Osteoblast (primary cell): ENCODE results near the gene VTI1A. TPM values are rescaled to one million over a fixed set of nuclear protein-coding genes. Genes with fewer than 3 reads are reported as not detected.

Experiments used
- DNase-seq: peaks from one replicate; pipeline ENCODE4 v3.0.0; 2011; ENCODE audit warnings: low spot score, mixed read lengths; ENCODE audit not compliant: insufficient read length; ENCODE audit errors: missing footprints
- H2AFZ ChIP-seq: 2 replicates; pipeline ENCODE4 v1.6.0; 2011; ENCODE audit warnings: mild to moderate bottlenecking, low read length
- H3K27ac ChIP-seq: 2 replicates; pipeline ENCODE4 v1.5.1; 2011; ENCODE audit warnings: mild to moderate bottlenecking, low read depth, low read length, moderate library complexity
- H3K27me3 ChIP-seq: 2 replicates; pipeline ENCODE4 v1.6.0; 2012; ENCODE audit warnings: mild to moderate bottlenecking, control low read depth, inconsistent platforms, low read length, moderate library complexity; ENCODE audit not compliant: insufficient read depth
- H3K36me3 ChIP-seq: 2 replicates; pipeline ENCODE4 v1.5.1; 2011; ENCODE audit warnings: mild to moderate bottlenecking, low read length, control low read depth, moderate library complexity; ENCODE audit not compliant: insufficient read depth
- H3K4me1 ChIP-seq: 2 replicates; pipeline ENCODE4 v1.5.1; 2011; ENCODE audit warnings: mild to moderate bottlenecking, low read length, control low read depth, moderate library complexity; ENCODE audit not compliant: insufficient read depth
- H3K4me2 ChIP-seq: 2 replicates; pipeline ENCODE4 v1.6.0; 2011; ENCODE audit warnings: mild to moderate bottlenecking, low read length; ENCODE audit not compliant: insufficient read depth
- H3K4me3 ChIP-seq: fragments of 200-600 bp; sonication (generic); 3 replicates; pipeline ENCODE4 v1.5.1; 2012; ENCODE audit warnings: mild to moderate bottlenecking, low read length, inconsistent platforms; ENCODE audit not compliant: insufficient read depth
- H3K79me2 ChIP-seq: 2 replicates; pipeline ENCODE4 v1.6.0; 2012; ENCODE audit warnings: mild to moderate bottlenecking, low read length, control low read depth, inconsistent platforms; ENCODE audit not compliant: insufficient read depth
- H3K9me3 ChIP-seq: 2 replicates; pipeline ENCODE4 v1.5.1; 2011; ENCODE audit warnings: low read depth, low read length, control low read depth
- H4K20me1 ChIP-seq: 2 replicates; pipeline ENCODE4 v1.6.0; 2012; ENCODE audit warnings: mild to moderate bottlenecking, low read length, control low read depth; ENCODE audit not compliant: insufficient read depth
- CTCF ChIP-seq: IDR thresholded peaks from 2 replicates; pipeline ENCODE4 v1.5.1; 2011; ENCODE audit warnings: mild to moderate bottlenecking, low read depth, low read length, moderate library complexity; ENCODE audit errors: extremely low read depth
- total RNA-seq: library from RNA; depleted of rRNA; stranded (reverse); fragments of >200 nt; gene quantifications from 2 replicates; pipeline ENCODE4 v1.2.3, GENCODE V29; 2012

VTI1A gene
- total RNA-seq, 1 donor, result 34.7 TPM

- no peak for DNase-seq
- H3K27me3 ChIP-seq, result no peaks in the 10 kb centered on the region
Measured at GRCh38 chr10:112614072-112614471, 167.1 kb downstream of the VTI1A start.

GRCh38 chr10:112614586-112614985 lies 167.6 kb downstream of the VTI1A start:
- no peaks in the 10 kb centered on the region for H4K20me1 ChIP-seq
- H3K4me1 ChIP-seq, result no peaks in the 10 kb centered on the region
- no peaks in the 10 kb centered on the region for H3K79me2 ChIP-seq
- H3K9me3 ChIP-seq, result no peaks in the 10 kb centered on the region
- no peaks in the 10 kb centered on the region for H3K27me3 ChIP-seq
- TF ChIP-seq CTCF, result no peak
- no peaks in the 10 kb centered on the region for H3K36me3 ChIP-seq
- no peak for DNase-seq
- no peak overlapping the region for H3K4me3 ChIP-seq
- no peak overlapping the region for H3K27ac ChIP-seq
- no peak overlapping the region for H3K4me2 ChIP-seq
- no peak overlapping the region for H2AFZ ChIP-seq

More at GRCh38 chr10:112614072-112614471, 167.1 kb downstream of the VTI1A start:
- no peaks in the 10 kb centered on the region for H3K4me1 ChIP-seq
- no peaks in the 10 kb centered on the region for H3K79me2 ChIP-seq
- no peak overlapping the region for H3K4me3 ChIP-seq
- H3K36me3 ChIP-seq, result no peaks in the 10 kb centered on the region
- no peaks in the 10 kb centered on the region for H3K9me3 ChIP-seq
- H4K20me1 ChIP-seq, result no peaks in the 10 kb centered on the region
- H3K27ac ChIP-seq, result no peak overlapping the region
- no peak overlapping the region for H2AFZ ChIP-seq
- no peak overlapping the region for H3K4me2 ChIP-seq
- no peak for TF ChIP-seq CTCF

GRCh38 chr10:112615269-112615668 lies 168.3 kb downstream of the VTI1A start:
- no peaks in the 10 kb centered on the region for H3K4me1 ChIP-seq
- H3K27ac ChIP-seq, result no peak overlapping the region
- H4K20me1 ChIP-seq, result no peaks in the 10 kb centered on the region
- no peaks in the 10 kb centered on the region for H3K27me3 ChIP-seq
- no peak for TF ChIP-seq CTCF
- H3K36me3 ChIP-seq, result no peaks in the 10 kb centered on the region
- no peak overlapping the region for H3K4me3 ChIP-seq
- H3K4me2 ChIP-seq, result no peak overlapping the region
- H2AFZ ChIP-seq, result no peak overlapping the region
- no peaks in the 10 kb centered on the region for H3K79me2 ChIP-seq
- no peak for DNase-seq
- H3K9me3 ChIP-seq, result no peaks in the 10 kb centered on the region

GRCh38 chr10:112616647-112617046 lies 169.6 kb downstream of the VTI1A start:
- Histone ChIP-seq H3K4me3 (no peak overlapping the region), H4K20me1 (no peaks in the 10 kb centered on the region), H2AFZ (no peak overlapping the region), H3K4me2 (no peak overlapping the region), H3K9me3 (no peaks in the 10 kb centered on the region), H3K4me1 (no peaks in the 10 kb centered on the region), H3K36me3 (no peaks in the 10 kb centered on the region), H3K27ac (no peak overlapping the region), H3K79me2 (no peaks in the 10 kb centered on the region), H3K27me3 (no peaks in the 10 kb centered on the region)
- DNase-seq, result no peak
- no peak for TF ChIP-seq CTCF
